Thymus (tissue), 11 donors: Measurements from ENCODE around the gene KIF1A. TPM values are rescaled to one million over a fixed set of nuclear protein-coding genes. Genes with fewer than 3 reads are reported as not detected.

Experiments used
- DNase-seq, 9 donors: peaks; one replicate each; pipeline ENCODE4 v3.0.0-alpha.2; 2013; ENCODE audit warnings: low spot score in 9 of 9, low read depth in 6 of 9, missing footprints in 1 of 9
- H3K27ac ChIP-seq, 2 donors: one replicate each; pipeline ENCODE4 v1.5.1; 2013; ENCODE audit warnings: control low read depth in 1 of 2, low read depth in 1 of 2, low read length in 1 of 2, mild to moderate bottlenecking in 1 of 2, moderate library complexity in 1 of 2
- H3K27me3 ChIP-seq, 2 donors: one replicate each; pipeline ENCODE4 v1.5.1; 2013; ENCODE audit warnings: low read length in 1 of 2; ENCODE audit not compliant: control insufficient read depth in 2 of 2, insufficient read depth in 1 of 2
- H3K36me3 ChIP-seq, 2 donors: one replicate each; pipeline ENCODE4 v1.5.1; 2013; ENCODE audit warnings: low read length in 1 of 2, mild to moderate bottlenecking in 1 of 2, moderate library complexity in 1 of 2; ENCODE audit not compliant: control insufficient read depth in 2 of 2, insufficient read depth in 2 of 2
- H3K4me1 ChIP-seq, 2 donors: one replicate each; pipeline ENCODE4 v1.5.1; 2013; ENCODE audit warnings: low read length in 2 of 2; ENCODE audit not compliant: control insufficient read depth in 2 of 2, insufficient read depth in 2 of 2
- H3K4me3 ChIP-seq, 2 donors: one replicate each; pipeline ENCODE4 v1.5.1; 2013; ENCODE audit warnings: low read length in 2 of 2, control low read depth in 1 of 2, mild to moderate bottlenecking in 1 of 2
- H3K9me3 ChIP-seq, 2 donors: one replicate each; pipeline ENCODE4 v1.5.1; 2013; ENCODE audit warnings: low read length in 1 of 2, mild to moderate bottlenecking in 1 of 2; ENCODE audit not compliant: control insufficient read depth in 2 of 2, insufficient read depth in 1 of 2
- WGBS: extraction: QIAGEN DNeasy Blood & Tissue Kit; methylation state at CpG from one replicate; pipeline ENCODE4 v1.1.7; 2013; 5-methylcytosine and 5-hydroxymethylcytosine counted together
- polyA plus RNA-seq: library from polyadenylated mRNA; stranded (reverse); fragments of 200-250 nt; gene quantifications from one replicate; pipeline ENCODE4 v1.2.3, GENCODE V29; 2013
- total RNA-seq: library from RNA; stranded (reverse); fragments of 120-200 nt; gene quantifications from one replicate; pipeline ENCODE4 v1.2.4, GENCODE V29; 2013
- donor health status: healthy.

Gene KIF1A
- total and polyA plus RNA-seq, 2 donors = 0.42 to 0.78 TPM

GRCh38 chr2:240708457-240708856 lies 111.6 kb downstream of the KIF1A start:
- H3K27ac ChIP-seq = no peak overlapping the region
- 86% methylated on average over 7 of the region's 7 CpGs for WGBS
- H3K27me3 ChIP-seq = peaks cover 2 to 33% of the 10 kb centered on the region in 2 donors
- no peaks in the 10 kb centered on the region for H3K36me3 ChIP-seq
- peaks cover 3 to 5% of the 10 kb centered on the region in 2 donors for H3K4me1 ChIP-seq
- DNase-seq = no peak
- H3K9me3 ChIP-seq = no peaks in the 10 kb centered on the region
- H3K4me3 ChIP-seq = no peak overlapping the region

- H3K27me3 ChIP-seq = peaks cover 2 to 39% of the 10 kb centered on the region in 2 donors
- 90% methylated on average over 10 of the region's 10 CpGs for WGBS
- no peaks in the 10 kb centered on the region for H3K36me3 ChIP-seq
- peaks cover 3 to 5% of the 10 kb centered on the region in 2 donors for H3K4me1 ChIP-seq
- no peak for DNase-seq
- H3K4me3 ChIP-seq = no peak overlapping the region
- H3K9me3 ChIP-seq = no peaks in the 10 kb centered on the region
- no peak overlapping the region for H3K27ac ChIP-seq
Observed at GRCh38 chr2:240707821-240708220, 112.2 kb downstream of the KIF1A start.

GRCh38 chr2:240707043-240707756 lies 112.8 kb downstream of the KIF1A start:
- Histone ChIP-seq H3K36me3 (no peaks in the 10 kb centered on the region), H3K27me3 (peaks cover 6 to 41% of the 10 kb centered on the region in 2 donors)
- WGBS = 86% methylated on average over 15 of the region's 15 CpGs

GRCh38 chr2:240705204-240705791 lies 114.7 kb downstream of the KIF1A start:
- Histone ChIP-seq H3K9me3 (no peaks in the 10 kb centered on the region), H3K4me3 (no peak overlapping the region), H3K4me1 (peaks cover 3 to 5% of the 10 kb centered on the region in 2 donors), H3K36me3 (no peaks in the 10 kb centered on the region), H3K27ac (no peak overlapping the region), H3K27me3 (peaks cover 6 to 38% of the 10 kb centered on the region in 2 donors)
- DNase-seq = peak in 2 of 9 donors; percentile 6 to 26
- WGBS = 16% methylated on average over 12 of the region's 12 CpGs

More at GRCh38 chr2:240707043-240707756, 112.8 kb downstream of the KIF1A start:
- no peak for DNase-seq
- Histone ChIP-seq H3K4me3 (no peak overlapping the region), H3K9me3 (no peaks in the 10 kb centered on the region), H3K27ac (no peak overlapping the region), H3K4me1 (peaks cover 3 to 5% of the 10 kb centered on the region in 2 donors)

GRCh38 chr2:240704651-240705050 lies 115.4 kb downstream of the KIF1A start:
- 50% methylated on average over 19 of the region's 19 CpGs for WGBS
- DNase-seq = peak in 3 of 9 donors; percentile 5 to 33 (median 18)
- no peaks in the 10 kb centered on the region for H3K36me3 ChIP-seq
- peaks cover 6 to 40% of the 10 kb centered on the region in 2 donors for H3K27me3 ChIP-seq
- H3K9me3 ChIP-seq = no peaks in the 10 kb centered on the region
- no peak overlapping the region for H3K27ac ChIP-seq
- no peak overlapping the region for H3K4me3 ChIP-seq
- peaks cover 3 to 5% of the 10 kb centered on the region in 2 donors for H3K4me1 ChIP-seq

- DNase-seq = no peak
- H3K4me1 ChIP-seq = peaks cover 3 to 5% of the 10 kb centered on the region in 2 donors
- 93% methylated on average over 18 of the region's 18 CpGs for WGBS
- no peak overlapping the region for H3K4me3 ChIP-seq
- no peaks in the 10 kb centered on the region for H3K9me3 ChIP-seq
- H3K36me3 ChIP-seq = no peaks in the 10 kb centered on the region
- peaks cover 6 to 40% of the 10 kb centered on the region in 2 donors for H3K27me3 ChIP-seq
- H3K27ac ChIP-seq = no peak overlapping the region
Observed at GRCh38 chr2:240703417-240704341, 116.3 kb downstream of the KIF1A start.

- H3K4me1 ChIP-seq = peaks cover 3 to 5% of the 10 kb centered on the region in 2 donors
- no peak for DNase-seq
- no peak overlapping the region for H3K4me3 ChIP-seq
- H3K36me3 ChIP-seq = no peaks in the 10 kb centered on the region
- no peak overlapping the region for H3K27ac ChIP-seq
- 96% methylated on average over 9 of the region's 9 CpGs for WGBS
- no peaks in the 10 kb centered on the region for H3K9me3 ChIP-seq
- peaks cover 6 to 36% of the 10 kb centered on the region in 2 donors for H3K27me3 ChIP-seq
Observed at GRCh38 chr2:240702640-240703011, 117.4 kb downstream of the KIF1A start.

- Histone ChIP-seq H3K9me3 (no peaks in the 10 kb centered on the region), H3K27me3 (peaks cover 6 to 30% of the 10 kb centered on the region in 2 donors), H3K4me3 (no peak overlapping the region), H3K4me1 (peaks cover 3 to 5% of the 10 kb centered on the region in 2 donors), H3K27ac (no peak overlapping the region), H3K36me3 (no peaks in the 10 kb centered on the region)
- no peak for DNase-seq
- WGBS = 95% methylated on average over 30 of the region's 30 CpGs
Observed at GRCh38 chr2:240701736-240702639, 118.0 kb downstream of the KIF1A start.
